Posterior cingulate gyrus (tissue), 11 donors: Measurements from ENCODE around the gene DCST1.

Source experiments
- DNase-seq, 10 donors: peaks; one replicate each; pipeline versions ENCODE4 v3.0.0 to v3.0.0-alpha.2; 2020 to 2021; ENCODE audit warnings: mixed read lengths in 3 of 10
- intact Hi-C: fragments of 100-400 bp; cut with DNase I; formaldehyde crosslinking; loops from one replicate; pipeline ENCODE4 v1.15.1; 2023

DCST1 gene

DNA sequence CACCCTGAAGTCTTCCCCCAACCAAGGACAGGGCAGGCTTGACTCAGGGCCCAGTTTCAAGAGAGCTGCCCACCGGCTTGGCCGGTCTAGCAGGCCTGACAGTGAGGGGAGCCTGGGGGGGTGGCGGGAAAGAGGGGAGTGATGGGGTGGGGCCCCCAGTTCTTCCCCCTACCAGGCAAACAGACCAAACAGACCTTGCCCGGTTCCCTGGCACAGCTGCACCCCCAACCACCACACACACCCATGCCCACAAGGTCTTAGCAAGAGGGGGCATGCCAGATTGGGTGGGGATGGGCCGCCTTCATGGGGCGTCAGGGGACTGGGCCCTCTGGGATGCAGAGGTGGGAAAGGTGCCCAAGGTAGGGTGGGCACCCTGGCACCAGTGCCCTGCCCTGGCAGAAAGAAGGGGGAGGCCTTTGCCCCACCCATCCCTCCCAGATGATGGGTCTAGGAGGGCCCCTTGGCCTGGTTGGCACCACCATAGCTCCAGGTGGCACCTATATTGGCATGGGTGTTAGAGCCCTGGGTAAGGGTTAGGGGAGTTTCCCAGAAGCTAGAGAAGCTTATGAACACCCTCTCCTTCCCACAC, 22.1 kb upstream of the DCST1 start:
- DNase-seq = no peak
- intact Hi-C loops = no loop called here

DNA sequence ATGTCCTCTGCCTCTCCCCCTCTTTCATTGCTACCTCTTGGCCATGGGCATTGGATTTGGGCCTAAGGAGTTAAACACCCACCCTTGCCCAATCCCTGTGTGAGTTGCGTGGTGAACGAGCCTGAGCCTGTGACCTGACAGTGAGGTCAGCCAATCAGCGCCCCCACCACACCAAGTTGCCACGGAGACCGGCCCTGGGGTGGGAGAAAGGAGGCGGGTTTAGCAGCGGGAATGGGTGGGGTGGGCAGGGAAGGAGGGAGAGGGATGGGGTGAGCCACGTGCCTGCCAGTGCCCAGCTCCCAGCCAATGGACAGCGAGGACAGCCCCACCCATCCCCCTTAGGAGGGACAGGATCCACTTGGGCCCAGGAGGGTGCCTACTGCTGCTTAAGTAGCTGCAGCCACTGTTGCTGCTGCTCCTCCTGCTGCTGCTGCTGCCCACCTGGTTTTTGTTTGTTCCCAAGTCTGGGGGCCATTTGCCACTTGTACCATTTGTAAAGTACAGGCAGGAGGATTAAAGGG, 21.5 kb upstream of the DCST1 start:
- intact Hi-C loops = no loop called here
- DNase-seq = peak; percentile 71 to 98 (median 84)

- DNase-seq = no peak
- intact Hi-C loops = no loop called here
Measured at GRCh38 chr1:155012776-155013602, 20.6 kb upstream of the DCST1 start.

DNA sequence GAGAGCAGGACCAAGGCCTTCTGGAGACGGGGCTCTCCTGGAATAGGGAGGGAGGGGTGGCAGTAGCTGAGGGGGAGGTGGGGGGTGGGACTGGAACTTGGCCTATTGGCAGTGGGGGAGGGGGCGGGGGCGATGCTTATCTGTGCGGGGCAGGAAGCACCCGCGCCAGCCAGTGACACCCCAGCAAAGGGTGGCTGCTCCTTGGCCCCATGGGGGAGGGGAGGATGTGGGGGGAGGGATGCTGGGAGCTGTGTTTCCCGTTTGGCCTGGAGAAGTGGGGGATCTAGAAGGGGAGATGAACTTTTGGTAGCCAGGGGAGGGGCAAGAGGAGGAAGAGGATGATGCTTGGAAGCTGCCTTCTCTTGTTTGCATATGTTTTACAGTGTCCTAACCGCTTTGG, 20.0 kb upstream of the DCST1 start:
- intact Hi-C loops = no loop called here
- no peak for DNase-seq

DNA sequence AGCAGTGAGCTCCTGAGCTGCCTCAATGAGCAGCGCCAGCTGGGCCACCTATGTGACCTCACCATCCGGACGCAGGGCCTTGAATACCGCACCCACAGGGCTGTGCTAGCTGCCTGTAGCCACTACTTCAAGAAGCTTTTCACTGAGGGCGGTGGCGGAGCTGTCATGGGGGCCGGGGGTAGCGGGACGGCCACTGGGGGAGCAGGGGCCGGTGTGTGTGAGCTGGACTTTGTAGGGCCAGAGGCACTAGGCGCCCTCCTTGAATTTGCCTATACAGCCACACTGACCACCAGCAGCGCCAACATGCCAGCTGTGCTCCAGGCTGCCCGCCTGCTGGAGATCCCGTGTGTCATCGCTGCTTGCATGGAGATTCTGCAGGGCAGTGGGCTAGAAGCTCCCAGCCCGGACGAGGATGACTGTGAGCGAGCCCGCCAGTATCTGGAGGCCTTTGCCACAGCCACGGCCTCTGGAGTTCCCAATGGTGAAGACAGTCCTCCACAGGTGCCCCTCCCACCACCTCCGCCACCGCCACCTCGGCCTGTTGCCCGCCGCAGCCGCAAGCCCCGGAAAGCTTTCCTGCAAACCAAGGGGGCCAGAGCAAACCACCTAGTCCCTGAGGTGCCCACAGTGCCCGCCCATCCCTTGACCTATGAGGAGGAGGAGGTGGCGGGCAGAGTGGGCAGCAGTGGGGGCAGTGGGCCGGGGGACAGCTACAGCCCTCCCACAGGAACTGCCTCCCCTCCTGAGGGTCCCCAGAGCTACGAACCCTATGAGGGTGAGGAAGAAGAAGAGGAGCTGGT, 18.7 kb upstream of the DCST1 start:
- intact Hi-C loops = loop anchor here (5.0 kb wide), 1 partner anchor 53 kb away; the partner anchor contains the start of gene PYGO2
- DNase-seq = peak in 1 of 10 donors; percentile 59

DNA sequence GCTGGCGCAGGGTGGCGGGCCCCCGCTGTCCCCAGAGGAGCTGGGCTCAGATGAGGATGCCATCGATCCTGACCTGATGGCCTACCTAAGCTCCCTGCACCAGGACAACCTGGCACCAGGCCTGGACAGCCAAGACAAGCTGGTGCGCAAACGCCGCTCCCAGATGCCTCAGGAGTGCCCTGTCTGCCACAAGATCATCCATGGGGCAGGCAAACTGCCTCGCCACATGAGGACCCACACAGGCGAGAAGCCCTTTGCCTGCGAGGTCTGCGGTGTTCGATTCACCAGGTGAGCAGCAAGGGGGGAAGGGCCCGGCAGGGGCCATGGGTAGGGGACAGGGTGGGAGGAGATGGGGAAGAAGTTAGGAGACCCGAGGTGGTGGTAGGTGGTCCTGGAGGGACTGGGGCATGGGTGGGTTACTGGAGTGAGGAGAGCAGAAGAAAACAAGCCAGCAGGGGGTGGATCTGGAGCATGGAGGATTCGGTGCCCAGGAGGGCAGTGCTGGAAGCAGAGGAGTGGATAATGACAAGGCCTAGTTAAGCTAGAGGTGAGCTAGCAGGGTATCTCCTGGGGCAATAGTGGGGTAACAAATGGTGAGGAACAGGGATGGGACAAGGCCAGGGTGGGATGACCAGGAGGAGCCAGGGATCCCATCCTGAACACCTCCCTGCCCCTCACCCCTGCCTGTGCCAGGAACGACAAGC, 17.9 kb upstream of the DCST1 start:
- DNase-seq = no peak
- intact Hi-C loops = loop anchor here (5.0 kb wide), 1 partner anchor 53 kb away; the partner anchor contains the start of gene PYGO2

DNA sequence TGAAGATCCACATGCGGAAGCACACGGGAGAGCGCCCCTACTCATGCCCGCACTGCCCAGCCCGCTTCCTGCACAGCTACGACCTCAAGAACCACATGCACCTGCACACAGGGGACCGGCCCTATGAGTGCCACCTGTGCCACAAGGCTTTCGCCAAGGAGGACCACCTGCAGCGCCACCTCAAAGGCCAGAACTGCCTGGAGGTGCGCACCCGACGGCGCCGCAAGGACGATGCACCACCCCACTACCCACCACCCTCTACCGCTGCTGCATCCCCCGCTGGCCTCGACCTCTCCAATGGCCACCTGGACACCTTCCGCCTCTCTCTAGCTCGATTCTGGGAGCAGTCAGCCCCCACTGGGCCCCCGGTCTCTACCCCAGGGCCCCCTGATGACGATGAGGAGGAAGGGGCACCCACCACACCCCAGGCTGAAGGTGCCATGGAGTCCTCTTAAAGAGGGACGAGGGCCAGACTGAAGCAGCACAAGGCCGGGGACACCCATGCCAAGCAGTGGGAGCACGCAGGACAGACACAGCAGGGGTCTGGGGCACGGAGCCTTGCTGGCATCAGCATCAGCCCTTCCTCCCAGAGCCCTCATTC, 17.3 kb upstream of the DCST1 start:
- intact Hi-C loops = loop anchor here (5.0 kb wide), 1 partner anchor 54 kb away; the partner anchor contains the start of gene PYGO2
- DNase-seq = no peak

GRCh38 chr1:155017041-155017945, 16.3 kb upstream of the DCST1 start:
- intact Hi-C loops = loop anchor here (5.0 kb wide), 1 partner anchor 55 kb away; the partner anchor contains the start of gene PYGO2
- peak; percentile 75 to 98 (median 88) for DNase-seq

DNA sequence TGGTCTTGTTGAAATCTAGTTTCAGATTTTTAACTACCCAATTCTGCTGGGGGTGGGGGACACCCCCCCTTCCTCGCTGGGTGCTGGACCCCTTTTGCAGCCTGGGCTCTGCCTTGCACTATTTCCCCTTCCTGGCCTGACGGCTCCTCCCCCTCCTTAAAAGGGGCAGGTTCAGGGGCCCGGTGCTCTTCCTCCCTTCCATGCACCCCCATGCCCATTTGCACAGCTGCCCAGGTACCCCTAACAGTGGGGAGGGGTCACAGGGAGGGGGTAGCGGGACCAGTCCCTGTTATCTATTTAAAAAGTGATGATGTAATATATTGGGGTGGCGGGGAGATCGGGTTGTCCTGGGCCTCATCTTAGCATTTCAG, 15.7 kb upstream of the DCST1 start:
- intact Hi-C loops = loop anchor here (5.0 kb wide), 1 partner anchor 56 kb away; the partner anchor contains the start of gene PYGO2
- no peak for DNase-seq

GRCh38 chr1:155018617-155019348, 14.8 kb upstream of the DCST1 start:
- intact Hi-C loops = loop anchor here (5.0 kb wide), 1 partner anchor 56 kb away; the partner anchor contains the start of gene PYGO2
- DNase-seq = no peak

DNA sequence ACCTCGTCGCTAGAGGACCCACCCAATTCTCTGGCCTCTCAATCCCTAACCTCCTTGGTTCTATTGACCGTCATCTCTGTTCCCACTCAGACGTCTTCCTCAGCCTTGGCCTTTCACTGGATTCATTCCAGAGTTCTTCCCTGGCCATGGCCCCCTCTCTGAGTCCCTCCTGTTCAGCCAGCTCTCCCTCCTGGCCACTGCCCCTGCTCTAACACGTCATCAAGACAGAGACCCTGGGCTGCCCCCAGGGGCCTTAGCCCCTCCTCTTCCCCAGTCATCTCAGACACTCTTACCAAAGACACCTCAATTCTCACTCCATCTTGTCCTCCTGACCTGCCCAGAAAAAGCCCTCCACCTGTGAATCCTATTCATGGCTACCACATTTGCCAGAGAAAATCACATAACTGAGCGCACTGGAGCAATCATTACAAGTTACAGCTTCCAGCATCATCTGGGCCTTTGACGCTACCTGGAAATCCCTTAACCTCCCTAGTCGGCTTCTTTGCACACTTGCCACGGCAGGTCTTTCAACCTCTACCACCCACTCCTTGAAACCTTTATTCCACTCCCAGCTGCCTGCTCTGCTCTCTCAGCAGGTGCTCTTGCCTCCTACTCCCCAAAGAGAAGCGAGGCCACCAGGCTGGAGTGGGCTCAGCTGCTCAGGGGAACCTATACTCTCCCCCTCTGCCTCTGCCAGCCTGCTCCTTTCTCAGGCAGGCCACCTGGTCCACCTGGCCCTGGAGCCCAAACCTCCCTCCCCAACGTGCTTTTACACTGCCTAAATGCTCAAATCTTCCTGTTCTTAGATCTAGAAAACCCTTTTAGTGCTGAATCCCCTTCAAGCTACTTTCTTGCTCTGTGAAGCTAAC, 14.0 kb upstream of the DCST1 start:
- intact Hi-C loops = loop anchor here (5.0 kb wide), 1 partner anchor 57 kb away; the partner anchor contains the start of gene PYGO2
- DNase-seq = peak in 1 of 10 donors; percentile 36

DNA sequence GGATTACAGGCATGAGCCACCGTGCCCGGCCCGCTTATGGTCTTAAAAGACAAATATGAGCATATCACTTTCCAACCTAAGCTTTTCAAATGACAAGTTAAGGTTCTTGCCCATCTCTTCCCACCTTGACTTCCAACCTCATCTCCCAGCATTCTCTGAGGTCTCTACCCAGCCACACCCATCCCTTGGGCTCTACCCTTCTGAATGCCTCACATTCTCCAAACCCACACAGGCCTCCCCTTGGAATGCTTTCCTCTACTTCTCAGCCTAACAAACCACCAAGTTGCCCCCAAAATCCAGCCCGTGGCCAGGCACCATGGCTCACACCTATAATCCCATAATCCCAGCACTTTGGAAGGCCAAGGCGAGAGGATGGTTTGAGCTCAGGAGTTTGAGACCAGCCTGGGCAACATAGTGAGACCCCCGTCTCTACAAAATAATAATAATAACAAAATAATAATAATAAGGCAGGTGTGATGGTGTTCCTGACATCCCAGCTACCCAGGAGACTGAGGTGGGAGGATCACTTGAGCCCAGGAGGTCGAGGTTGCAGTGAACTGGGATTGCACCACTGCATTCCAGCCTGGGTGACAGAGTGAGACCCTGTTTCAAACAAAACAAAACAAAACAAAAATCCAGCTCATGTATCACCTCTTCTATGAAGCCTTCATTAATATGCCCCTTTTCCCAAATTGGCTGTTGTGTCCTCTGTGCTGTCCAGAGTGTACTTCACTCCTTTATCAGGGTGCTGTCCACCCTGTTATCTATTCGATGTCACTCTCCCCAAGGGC, 11.3 kb upstream of the DCST1 start:
- intact Hi-C loops = no loop called here
- DNase-seq = no peak

- no peak for DNase-seq
- intact Hi-C loops = no loop called here
Measured at GRCh38 chr1:155022927-155023236, 10.7 kb upstream of the DCST1 start.

GRCh38 chr1:155023627-155024026, 10.0 kb upstream of the DCST1 start:
- DNase-seq = no peak
- intact Hi-C loops = no loop called here

GRCh38 chr1:155024315-155024714, 9.3 kb upstream of the DCST1 start:
- DNase-seq = no peak
- intact Hi-C loops = no loop called here

DNA sequence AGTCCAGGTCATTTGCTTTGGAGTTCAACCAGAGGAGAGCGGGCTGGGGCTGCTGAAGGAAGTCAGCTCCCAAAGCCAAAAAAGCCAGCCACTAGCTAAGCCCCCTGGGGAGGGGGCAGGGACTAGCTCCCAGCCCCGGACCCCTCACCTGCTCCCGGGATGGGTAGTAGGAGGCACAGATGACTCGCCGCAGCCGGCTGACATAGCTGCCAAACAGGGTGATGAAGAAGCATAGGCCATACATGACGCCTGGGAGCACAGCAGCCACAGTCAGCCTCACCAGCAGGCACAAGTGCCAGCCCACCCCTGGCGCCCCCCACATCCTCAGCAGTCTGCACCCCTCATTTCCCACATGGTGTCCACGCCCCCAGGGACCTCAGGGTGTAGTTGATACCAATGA, 7.5 kb upstream of the DCST1 start:
- DNase-seq = no peak
- intact Hi-C loops = no loop called here
